NCI-H2171 treated with DMSO at 0.1 percent for 48 hours (cell line): ENCODE results near the gene HIPK3.
A peak's percentile ranks its signal among the peaks of the same experiment; 100 is the strongest.
"Not testable (repeated sequence)": the region's sequence is repeated elsewhere in the genome, so short reads cannot be mapped to it uniquely, and the experiment has no call there.

Experiments used
- DNase-seq: peaks from one replicate; lab custom pipeline; 2025; lab: John Stamatoyannopoulos, UW

Gene HIPK3

DNA sequence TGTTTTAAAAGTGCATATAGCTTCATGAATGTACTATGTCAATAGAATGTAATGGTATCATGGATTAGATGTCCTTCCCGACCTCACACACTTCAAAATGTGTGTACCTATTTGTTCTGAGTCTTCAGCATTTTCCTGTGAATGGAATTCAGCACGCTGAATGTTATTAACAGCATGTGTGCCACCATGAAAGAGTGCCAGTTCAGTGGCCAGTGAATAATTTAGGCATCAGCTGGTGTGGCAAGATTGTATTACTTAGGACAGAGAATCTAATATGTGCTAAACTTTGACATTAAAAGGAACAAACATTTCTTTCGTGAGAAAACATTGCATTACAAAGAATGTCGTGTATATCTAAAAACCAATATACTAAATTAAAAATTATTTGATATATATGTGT, 46.4 kb downstream of the HIPK3 start:
- peak; percentile 32 for DNase-seq

DNA sequence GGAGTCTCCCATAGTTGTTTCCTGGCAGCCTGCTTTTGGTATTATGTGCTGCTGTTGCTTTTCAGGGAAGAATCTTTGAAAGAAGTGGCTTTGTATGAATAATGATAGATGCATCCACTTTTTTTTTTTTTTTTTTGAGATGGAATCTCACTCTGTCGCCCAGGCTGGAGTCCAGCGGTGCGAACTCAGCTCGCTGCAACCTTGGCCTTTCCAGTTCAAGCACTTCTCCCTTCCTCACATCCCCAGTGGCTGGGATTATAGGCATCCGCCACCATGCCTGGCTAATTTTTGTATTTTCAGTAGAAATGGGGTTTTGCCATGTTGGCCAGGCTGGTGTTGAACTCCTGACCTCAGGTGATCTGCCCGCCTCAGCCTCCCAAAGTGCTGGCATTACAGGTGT, 49.6 kb downstream of the HIPK3 start:
- DNase-seq = not testable (repeated sequence)

DNA sequence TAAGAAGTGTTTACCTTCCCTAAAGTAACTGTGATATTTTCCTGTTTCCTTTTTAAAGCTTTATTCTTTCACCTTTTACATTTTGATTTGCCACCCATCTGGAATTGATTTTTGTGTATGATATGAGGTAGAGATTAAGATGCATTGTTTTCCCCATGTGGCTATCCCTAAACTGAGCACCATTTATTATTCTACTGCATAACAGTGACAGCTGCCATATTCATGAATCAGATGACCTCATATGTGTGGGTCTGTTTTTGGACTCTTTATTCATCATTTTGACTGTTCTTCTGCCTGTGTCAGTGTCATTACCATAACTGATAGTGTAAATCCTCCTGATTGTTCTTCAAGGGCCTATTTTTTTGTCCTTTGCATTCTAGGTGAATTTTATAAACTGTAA, 50.8 kb downstream of the HIPK3 start:
- DNase-seq = peak; percentile 64

DNA sequence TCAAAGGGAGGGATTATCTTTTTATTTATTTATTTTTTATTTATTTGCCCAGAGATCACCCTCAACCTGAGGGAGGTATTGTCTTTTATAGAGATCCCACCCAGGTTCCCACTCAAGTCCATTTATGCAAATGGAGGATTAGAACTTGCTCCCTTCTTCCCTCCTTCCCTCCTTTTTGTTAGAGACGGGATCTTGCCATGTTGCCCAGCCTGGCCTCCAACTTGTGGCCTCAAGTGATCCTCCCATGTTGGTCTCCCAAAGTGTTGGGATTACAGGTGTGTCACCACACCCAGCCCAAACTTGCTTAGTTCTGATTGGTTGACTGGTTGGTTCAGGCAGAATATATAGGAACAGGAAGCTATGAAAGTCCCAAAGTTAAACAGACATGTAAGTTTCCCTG, 51.9 kb downstream of the HIPK3 start:
- DNase-seq = no peak

DNA sequence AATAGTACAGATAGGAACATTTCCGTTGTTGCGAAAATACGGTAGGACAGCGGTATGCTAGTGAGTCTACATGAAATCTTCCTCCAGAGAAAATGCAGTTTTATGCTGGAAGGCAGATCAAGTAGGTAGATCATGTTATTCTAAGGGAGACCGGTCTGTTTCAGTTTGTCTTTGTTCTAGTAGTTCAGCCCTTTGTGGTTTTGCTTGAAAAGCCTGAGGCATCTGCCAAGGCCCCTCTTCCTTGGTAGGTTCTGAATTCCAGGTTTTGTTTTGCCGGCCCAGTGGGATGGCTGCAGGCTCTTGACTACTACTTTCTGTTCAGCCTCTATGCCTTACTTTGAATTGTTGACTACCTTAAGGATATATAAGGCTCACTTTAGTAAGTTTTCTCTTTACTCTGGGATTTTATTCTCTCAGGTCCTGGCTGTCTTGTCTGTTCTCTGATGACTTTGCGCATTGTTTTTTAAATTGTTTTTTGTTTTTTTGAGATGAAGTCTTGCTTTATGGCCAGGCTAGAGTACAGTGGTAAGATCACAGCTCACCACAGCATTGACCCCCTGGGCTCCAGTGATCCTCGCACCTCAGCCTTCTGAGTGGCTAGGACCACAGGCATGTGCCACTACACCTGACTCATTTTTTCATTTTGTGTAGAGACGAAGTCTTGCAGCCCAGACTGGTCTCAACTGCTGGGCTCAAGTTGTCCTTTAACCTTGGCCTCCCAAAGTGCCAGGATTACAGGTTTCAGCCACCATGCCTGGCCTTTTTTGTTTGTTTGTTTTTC, 53.7 kb downstream of the HIPK3 start:
- DNase-seq = no peak

DNA sequence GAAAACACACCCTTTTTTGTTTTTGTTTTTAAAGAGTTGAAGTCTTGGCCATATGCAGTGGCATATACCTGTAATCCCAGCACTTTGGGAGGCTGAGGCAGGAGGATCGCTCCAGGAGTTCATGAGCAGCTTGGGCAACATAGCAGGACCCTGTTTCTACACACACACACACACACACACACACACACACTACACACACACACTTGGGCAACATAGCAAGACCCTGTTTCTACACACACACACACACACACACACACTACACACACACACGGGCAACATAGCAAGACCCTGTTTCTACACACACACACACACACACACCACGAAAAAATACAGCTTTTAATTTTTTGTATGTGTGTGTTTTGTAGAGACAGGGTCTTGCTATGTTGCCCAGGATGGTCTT, 54.5 kb downstream of the HIPK3 start:
- no peak for DNase-seq

DNA sequence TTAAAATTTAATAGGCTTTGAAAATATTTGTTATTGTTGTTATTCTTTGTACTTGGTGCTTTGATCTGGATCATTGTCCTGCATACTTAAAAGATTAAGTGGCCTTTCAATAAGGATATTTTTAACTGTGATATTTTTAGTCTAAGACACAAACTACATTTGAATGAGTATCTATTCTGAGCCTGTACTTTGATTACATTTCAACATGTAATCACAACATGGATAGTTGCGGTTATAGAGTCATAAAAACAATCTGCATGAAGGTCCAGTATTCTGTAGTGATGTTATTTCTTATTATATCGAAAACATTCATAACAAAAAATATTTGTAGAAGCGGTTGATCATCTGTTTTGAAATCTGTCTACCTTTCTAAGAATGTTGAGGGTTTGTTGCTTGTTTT, 58.6 kb downstream of the HIPK3 start:
- no peak for DNase-seq

DNA sequence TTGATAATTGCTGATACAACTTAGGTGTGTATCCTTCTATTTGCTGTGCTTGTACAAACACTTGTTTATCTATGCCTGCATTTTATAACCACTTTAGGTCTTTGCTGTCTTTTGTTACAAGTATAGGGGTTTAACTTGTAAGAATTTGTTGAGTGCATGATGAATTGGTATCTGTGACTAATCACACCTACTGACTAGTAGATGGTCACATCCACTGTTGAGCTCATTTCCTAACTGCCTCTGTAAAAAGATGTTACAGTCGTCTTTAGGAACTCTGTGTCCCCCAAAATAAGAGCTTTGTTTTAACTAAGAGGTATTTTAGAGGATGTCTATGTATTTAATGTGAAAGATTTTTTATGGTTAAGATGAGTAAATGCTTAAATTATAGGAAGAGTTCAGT, 60.5 kb downstream of the HIPK3 start:
- DNase-seq = no peak

DNA sequence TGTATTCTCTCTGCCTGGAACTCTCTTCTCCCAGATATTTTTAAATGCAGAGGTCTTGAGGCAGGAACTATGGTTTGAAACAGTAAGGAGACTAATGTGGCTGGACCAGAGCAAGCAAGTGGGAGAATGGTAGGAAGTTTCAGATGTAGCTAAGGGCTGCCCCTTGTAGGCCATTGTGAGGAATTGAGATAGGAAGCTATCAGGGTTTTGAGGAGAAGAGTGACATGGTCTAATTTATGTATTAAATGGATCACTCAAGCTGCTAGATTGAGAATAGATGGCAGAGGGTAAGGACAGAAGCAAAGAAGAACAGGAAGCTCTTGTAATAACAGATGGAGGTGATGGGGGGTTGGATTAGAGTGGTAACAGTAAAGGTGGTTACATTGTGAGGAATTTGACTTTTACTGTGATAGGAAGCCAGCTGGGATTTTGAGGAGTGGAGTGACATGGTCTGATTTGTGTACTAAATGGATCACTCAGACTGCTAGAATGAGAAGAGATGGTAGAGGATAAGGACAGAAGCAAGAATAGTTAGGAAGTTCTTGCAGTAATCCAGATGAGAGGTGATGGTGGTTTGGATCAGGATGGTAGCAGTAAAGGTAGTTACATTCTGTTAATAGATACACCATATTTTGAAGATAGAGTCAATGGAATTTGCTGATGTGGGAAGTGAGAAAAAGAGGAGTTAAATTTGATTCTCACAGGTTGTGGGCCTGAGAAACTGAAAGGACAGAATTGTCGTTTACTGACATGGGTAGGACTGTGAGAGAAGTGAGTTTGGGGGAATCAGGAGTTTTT, 63.0 kb downstream of the HIPK3 start:
- no peak for DNase-seq

DNA sequence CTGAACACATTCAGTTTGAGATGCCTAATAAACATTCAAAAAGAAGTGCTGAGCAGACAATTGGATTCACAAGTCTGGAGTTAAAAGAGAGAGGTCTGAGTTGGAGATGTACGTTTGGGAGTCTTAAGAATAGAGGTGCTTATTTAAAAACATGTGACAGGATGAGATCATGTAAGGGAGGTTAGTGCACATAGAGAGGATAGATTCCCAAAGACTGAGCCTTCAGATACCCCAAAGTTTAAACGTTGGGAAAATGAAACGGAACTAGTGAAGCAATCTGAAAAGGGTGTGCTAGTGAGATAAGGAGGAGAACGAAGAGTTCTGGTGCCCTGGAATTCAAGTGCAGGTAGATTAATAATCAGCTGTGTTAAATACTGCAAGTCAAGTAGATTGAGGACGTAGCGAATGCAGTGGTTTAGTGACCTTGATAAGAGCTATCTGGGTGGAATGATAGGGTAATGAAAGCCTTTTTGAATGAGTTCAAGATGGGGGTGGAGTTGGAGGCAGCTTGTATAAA, 63.7 kb downstream of the HIPK3 start:
- no peak for DNase-seq

DNA sequence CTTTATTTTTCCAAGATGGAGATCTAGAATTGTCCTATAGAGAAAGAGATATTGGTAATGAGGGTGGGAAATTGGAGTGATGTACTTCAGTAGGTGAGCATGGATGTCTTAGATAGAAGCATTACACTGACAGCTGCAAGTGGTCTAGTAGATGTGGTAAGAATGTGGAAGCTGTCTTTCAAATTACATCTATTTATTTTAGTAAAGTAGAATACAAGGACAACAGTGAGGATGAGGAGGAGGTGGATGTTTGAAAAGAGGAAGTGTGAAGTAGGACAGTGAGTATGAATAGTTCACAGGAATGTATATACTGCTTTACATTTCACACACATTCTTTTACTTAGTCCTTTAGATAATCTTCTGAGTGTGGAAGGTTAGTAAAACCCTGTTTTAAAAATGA, 64.2 kb downstream of the HIPK3 start:
- DNase-seq = no peak

DNA sequence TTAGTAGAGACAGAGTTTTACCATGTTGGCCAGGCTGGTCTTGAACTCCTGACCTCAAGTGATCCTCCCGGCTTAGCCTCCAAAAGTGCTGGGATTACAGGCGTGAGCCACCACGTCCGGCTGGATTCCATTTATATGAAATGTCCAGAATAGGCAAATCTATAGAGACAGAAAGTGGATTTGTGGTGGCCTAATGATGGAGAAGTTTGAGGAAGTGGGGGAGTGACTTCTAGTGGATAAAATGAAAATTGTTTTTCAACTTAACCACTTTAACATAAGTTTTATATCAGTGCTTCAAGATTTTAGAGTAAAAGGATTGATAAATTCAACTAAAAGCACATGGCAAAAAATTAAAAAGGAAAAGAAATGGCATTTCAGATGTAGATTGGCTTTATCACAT, 66.2 kb downstream of the HIPK3 start:
- no peak for DNase-seq

DNA sequence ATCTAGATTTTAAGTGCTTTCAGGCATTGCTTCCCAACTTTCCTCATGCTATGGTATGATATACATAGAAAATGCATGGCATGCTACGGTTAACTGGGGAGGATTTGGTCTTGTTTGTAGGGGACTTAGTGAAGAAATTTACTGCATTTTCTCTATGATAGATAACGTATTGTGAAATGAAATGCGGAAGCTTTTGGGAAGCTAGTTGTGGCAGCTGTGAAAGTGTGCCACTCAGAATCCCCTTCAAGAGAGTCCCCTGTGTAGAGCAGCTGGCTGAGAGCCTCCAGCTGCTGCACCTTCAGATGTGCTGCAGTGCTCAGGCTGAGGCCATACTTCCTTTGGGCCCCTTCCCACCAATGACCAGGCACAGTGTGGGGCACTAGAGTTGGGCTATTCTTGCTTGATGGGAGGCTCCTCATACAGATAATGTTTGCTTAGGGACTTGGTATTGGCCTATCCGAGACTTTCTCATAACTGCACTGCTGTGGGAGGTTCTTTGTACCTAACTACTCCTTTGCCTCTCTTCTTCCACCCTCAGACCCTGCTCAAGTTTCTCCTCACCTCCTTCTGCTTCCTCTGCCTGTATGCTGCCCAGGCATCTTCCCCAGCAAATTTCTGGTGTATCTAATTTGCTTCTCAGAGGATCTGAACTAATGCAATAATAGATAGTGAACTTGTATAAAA, 67.3 kb downstream of the HIPK3 start:
- no peak for DNase-seq

DNA sequence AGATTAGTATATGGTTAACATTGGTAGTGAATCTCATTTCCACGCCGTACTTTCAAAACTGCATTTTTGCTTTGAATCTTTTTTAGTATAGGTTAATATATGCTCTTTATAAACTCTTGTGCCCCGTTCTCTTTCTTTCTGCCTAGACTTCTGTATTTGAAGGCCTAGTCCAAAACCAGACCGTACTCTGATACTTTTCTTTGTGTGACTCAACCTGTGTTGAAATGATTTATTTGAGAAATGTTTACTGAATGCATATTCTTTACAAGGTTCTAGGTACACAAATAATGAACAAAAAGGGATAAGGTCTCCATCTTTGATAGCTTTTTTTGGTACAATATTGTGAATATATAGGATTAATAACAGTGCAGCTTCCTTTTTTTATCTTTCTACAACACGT, 68.3 kb downstream of the HIPK3 start:
- no peak for DNase-seq

DNA sequence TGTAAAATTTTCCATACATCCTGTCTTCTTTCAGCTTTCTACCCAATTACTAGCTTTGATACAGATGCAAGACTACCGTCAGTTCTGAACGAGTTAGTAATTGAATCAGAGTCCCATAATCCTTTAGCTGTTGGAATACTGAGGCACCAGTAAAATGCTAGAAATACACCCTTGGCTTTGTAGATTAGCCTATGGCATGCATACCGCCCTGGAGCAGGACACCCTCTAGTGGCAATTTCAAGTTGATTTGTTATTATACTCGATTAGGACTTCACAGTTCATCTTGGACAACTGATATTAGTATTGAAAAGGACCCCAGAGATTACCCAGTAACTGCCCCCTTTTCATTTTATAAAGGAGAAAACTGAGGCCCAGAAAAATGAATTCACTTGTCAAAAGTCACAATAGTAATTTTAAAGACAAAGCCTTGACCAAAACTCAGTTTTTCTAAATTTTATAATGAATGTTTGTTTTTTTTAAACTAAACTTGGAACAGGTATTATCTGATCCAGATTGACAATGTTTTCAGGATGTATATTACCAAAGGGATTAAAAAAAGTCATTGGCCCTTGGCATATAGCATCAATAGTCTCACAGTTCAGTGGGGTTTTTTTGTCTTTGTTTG, 72.6 kb downstream of the HIPK3 start:
- peak; percentile 74 for DNase-seq

DNA sequence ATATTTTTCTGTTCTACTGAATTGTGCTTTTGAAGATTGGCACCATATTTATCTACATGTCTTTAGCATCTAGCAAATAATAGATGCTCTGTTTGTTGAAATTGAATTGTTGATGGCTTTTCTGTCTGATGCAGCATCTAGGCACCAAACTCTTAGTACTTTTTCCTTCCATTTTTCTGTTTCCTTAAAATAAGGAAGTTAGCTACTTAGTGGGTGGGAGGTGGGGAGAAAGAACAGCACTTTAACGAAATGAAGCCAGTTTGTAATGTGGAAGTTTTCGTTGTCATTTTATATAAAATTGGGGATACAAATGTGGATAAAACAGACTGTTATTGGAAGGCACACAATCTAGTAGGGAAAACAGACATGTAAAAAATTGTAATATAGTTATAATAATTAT, 76.6 kb downstream of the HIPK3 start:
- no peak for DNase-seq

DNA sequence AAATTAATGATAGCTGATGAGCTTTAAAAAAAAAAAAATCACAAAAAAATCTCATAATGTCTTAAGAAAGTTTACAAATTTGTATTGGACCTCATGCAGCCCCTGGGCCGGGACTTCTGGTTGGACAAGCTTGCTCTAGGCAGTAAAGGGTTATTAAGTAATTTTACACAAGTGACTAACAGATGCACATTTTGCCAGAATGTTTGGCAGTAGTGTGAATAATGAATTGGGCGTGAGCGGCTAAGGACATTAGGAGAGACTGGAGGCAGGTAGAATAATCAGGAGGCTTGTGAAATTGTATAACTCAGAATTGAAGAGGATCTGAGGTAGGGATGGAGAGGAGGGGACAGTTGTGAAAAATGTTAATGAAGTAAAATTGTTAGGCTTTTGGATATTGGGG, 77.4 kb downstream of the HIPK3 start:
- no peak for DNase-seq

DNA sequence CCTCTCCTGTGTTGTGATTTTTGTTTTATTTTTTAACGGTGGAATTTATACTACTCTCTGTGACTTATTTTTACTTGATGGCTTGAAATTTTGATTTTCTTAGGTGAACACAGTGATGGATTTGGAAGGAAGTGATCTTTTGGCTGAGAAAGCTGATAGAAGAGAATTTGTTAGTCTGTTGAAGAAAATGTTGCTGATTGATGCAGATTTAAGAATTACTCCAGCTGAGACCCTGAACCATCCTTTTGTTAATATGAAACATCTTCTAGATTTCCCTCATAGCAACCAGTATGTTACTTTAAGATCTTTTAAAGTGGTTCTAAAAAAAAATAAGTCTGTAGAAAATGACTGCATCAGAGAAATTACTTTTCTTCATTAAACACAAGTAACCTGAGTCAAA, 82.1 kb downstream of the HIPK3 start:
- DNase-seq = no peak

DNA sequence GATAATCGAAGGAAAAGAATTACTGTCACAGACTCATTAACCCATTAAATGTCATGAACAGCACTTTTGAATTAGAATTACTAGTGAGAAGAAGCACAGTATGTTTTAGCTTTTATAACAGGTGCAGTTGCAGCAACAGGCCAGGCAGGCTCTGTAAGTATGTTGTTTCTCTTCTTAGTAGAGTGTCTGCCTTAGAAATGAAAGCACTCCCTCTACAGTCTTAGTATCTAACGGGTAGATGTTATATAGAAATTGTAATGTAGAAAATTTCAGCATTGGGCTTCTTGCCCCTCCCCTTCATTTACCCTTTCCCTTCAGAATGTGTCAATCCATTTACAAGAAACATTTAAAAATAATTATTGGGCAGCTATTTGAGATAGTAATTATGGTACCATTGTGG, 87.4 kb downstream of the HIPK3 start:
- DNase-seq = peak; percentile 25

DNA sequence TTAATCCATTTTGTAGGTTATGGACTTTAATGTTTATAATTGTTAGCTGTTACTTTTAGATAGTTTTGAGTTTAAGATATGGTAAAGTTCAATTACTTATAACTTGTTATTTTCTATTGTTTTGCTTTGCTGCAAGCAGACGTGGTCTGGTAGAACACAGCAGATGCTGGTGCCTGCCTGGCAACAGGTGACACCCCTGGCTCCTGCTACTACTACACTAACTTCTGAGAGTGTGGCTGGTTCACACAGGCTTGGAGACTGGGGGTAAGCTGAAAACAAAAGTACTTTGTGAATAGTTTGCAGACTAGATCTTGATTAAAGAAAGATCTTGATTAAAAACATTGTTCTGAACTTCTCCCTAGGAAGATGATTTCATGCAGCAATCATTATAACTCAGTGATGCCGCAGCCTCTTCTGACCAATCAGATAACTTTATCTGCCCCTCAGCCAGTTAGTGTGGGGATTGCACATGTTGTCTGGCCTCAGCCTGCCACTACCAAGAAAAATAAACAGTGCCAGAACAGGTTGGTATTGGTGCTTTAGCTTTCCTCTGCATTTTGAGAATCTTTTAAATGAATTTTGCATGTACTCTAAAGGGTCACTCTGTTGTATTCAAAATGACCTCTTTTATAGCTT, 90.4 kb downstream of the HIPK3 start:
- DNase-seq = no peak

DNA sequence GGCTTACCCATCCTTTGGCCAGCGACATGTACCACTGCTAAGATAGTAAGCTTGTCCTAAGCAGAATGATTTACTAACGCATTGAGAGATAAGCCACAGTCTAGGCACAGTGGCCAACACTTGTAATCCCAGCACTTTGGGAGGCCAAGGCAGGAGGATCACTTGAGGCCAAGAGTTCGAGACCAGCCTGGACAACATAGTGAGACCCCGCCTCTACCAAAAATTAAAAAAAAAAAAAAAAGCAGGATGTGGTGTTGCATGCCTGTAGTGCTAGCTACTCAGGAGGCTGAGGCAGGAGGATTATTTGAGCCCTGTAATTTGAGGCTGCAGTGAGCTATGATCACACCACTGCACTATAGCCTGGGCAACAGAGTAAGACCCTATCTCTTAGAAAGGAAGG, 93.1 kb downstream of the HIPK3 start:
- DNase-seq = no peak
